ENCODE results near the gene RBPJL.
"Not testable (repeated sequence)": the region's sequence is repeated elsewhere in the genome, so short reads cannot be mapped to it uniquely, and the experiment has no call there.

Gene RBPJL

DNA sequence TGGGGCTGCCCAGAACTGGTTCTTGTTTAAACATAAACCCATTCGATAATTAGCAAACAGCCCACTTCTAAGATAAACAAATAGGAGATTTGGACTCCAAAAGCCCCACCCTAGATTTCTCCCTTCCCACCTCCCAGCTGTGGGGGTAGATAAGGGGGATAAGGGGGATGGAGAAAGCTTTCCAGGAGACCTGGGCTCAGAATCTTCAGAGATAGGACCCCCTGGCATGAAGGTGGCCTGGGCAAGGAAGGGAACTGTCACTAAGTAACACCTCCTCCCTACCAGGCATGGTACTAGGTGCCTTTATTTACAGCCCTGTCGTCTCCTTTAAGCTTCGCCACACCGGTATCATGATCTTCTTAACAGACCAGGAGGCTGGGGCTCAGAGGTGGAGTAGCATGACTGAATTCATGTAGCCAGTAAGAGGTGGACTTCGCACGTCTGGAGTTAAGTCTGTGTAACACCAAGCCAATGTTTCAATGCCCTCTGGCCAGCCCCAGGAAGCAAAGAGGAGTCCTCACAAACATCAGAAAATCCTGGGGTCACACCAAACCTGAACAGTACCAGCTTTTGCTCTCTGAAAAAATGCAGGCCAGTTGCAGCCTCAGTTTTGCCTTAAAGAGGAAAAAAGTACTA is 37.0 kb downstream of the RBPJL start:
- peak; percentile 90 for DNase-seq

DNA sequence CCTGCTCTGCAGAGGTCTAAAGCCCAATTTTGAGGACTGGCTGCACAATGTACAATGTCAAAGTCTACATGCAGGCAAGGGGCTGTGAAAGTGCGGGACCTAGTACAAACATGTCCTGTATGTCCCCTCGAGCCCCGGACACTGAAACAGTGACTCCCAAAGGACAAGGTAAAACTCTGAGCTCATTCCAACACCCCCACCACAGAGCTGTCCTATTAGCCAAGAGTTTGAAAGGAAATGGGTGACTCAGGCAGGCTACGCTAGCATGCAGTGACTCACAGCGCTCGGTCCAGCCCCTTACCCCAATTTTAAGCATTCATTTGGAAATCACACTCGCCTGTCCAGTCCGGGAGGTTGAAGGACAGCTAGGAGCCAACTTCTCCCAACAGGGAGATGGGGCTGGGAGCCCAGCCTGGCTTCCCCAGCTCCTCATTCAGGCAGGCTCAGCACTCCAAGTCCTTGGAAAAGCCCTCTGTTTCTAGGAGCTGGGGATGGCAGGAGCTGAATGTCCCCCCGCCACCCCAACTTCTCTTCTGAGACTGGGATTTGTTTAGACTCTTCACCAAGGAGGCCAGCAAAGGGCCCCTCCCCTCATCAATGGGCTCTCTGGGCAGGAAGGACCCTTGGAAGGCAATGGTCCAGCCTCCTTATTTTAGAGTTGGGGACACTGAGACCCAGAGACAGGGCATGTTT is 37.7 kb downstream of the RBPJL start:
- DNase-seq, result peak; percentile 28

DNA sequence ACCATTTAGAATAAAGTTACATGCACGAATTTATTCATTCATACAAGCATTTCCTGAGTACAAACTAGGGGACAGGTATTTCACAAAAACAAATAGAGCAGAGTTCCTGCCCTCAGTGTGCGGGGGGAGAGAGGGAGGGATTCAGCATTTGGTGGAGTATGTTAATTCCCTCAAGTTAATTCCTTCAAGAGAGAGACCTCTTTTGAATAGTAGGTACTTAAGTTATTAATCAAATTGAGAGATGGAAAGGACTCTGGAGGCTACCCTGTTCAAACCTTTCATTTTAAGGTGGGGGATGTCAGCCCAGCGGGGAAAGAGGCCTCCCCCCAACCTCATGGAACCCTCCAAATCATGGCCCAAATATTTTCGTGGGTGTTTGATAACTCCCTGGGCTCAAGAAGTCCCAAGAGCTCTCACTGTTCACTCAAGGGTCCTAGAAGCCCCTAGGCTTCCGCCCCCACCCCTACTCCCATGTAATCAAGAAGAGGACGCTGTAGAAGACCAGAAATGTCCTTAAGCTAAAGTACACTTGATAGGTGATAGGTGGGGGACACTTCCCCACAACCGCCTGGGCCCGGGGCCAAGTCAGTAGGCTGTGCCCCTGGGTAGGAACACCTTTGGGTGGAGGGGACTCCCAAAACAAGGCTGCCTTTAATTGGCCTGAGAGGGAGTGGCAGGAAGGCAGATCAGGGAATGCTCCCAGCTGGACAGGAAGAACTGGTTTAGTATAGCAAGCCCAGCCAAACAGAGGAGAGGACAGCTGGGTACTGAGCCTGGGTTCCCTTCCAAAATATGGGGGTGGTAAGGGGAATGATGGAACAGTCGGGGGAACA is 38.7 kb downstream of the RBPJL start:
- peak; percentile 54 for DNase-seq

- DNase-seq, result no peak
These were observed 39.7 kb downstream of the RBPJL start for GRCh38 chr20:45346291-45346718.

DNA sequence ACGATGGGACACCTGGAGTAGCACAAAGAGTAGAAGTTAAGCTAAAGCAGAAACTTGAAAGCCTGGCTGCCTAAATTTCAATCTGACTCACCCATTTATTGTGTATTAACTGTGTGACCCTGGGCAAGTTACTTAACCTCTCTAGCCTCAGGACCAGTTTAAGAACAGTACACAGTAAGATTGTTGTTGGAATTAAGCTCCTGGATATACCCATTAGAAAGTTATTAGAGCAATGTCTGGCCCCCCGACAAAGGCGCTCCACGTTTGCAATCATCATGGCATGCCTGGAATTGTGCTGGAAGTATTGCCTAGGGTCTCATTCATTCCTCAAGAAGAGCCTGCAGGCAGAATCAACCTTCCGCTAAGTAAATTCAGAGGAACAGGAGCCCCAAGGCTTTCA is 40.2 kb downstream of the RBPJL start:
- DNase-seq, result no peak

- DNase-seq, result no peak
These were observed 40.8 kb downstream of the RBPJL start for GRCh38 chr20:45347297-45347935.

GRCh38 chr20:45347936-45348778 is 41.5 kb downstream of the RBPJL start, which contains the start of gene SDC4:
TSS of gene SDC4 (minus strand) at chr20:45348424. CDS start at chr20:45348384, 40 bp downstream.
- peak; percentile 30 for DNase-seq

DNA sequence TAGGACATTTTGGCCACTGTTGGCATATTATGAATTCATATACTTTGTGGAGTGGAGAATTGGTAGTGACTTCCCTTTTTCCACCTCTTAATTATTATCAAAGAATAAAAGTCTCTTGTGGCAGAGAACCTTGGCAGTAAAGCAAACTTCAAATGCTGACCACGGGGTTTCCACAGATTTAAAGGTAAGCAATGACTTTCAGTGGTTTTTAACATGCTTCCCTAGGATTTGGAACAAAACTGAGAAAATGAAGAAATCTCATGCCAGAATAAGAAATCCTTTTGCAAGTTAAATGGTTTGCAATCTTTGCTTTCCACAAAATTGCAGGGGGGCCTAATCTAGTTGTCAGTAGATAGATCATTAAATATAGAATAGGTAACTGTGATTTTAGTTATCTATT is 43.6 kb downstream of the RBPJL start:
- DNase-seq, result no peak

DNA sequence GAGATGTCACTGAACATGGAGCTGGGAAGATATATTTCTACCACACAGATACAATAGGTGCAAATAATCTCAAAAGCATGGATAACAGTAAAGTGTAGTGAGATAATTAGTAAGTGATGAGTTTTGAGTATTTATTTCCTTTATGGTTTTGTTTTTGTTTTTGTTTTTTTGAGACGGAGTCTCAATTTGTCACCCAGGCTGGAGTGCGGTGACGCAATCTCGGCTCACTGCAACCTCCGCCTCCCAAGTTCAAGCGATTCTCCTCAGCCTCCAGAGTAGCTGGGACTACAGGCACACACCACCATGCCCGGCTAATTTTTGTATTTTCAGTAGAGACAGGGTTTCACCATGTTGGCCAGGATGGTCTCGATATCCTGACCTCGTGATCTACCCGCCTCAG is 44.2 kb downstream of the RBPJL start:
- DNase-seq, result not testable (repeated sequence)

DNA sequence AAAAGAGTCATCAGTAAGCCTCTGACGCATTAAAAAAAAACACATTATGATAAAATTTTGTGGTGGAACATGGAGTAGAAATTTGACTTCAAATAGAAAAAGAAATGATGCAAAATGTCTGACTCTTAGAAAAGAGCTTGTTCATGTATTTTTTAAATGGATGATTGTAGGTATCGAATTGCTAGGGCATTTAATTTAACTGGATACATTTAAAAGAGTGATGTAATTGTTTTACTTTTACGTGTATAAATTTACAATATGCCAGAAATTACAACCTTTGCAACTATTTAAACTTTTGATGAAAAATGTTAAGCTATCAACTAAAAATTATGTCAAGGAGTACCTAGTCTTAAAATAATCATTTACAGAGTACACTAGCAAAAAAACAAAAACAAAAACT is 46.1 kb downstream of the RBPJL start:
- DNase-seq, result no peak

DNA sequence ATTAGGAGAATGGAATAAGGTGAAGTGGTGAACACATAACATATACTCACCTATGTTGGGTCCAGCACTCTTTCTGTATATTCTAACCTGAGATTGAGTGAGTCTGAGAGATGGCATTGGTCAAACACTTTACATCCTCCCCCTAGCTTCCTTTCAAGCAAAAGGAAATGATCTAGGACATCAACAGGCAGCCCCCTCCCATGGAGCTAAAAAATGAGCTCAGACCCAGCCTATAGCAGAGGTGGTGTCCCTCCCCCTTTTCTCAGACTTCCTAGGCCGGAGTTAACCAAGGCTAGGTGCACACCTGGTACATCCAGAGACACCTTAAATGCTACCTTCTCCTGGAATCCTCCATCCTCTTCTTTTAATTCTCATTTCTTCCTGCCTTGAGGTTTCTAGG is 47.1 kb downstream of the RBPJL start:
- DNase-seq, result no peak

GRCh38 chr20:45354423-45355208 is 48.0 kb downstream of the RBPJL start:
- DNase-seq, result peak; percentile 41

GRCh38 chr20:45355209-45356084 is 48.8 kb downstream of the RBPJL start:
- no peak for DNase-seq

GRCh38 chr20:45358282-45359068 is 51.8 kb downstream of the RBPJL start:
- DNase-seq, result peak; percentile 91

DNA sequence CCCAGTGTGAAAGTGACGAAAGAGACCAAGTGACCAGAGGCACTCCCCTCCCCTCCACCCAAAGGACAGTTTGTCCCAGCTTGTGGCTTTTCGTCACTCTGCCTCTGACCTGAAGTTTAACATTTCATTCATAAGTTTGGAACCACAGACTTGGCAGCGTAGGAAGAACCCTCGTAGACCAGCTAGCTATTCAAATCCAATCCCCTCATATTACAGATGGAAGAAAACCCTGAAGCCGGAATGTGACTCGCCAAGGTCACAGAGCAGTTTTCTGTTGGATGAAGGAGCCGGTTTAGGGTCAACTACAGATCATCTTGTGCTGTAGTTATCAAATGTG is 52.4 kb downstream of the RBPJL start:
- DNase-seq, result no peak

- no peak for DNase-seq
These were observed 52.9 kb downstream of the RBPJL start for GRCh38 chr20:45359406-45360148.

DNA sequence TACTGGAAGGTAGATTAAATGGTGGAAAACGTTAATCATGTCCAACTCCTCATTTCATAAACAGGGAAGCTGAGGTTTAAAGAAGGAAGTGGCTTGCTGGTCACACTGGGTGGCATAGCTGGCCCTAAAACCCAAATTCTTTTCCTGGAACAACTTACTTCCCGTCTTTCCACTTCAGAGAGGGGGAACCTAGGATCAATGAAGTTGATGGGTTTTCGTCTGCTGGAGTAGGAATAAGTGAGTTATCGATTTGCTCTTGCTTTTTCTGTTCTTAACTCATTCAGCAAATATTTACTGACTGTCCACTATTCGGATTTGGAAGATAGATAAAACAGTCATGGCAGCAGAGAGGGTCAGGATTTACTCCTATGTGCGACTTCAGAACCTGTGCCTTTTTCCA is 55.2 kb downstream of the RBPJL start:
- no peak for DNase-seq

DNA sequence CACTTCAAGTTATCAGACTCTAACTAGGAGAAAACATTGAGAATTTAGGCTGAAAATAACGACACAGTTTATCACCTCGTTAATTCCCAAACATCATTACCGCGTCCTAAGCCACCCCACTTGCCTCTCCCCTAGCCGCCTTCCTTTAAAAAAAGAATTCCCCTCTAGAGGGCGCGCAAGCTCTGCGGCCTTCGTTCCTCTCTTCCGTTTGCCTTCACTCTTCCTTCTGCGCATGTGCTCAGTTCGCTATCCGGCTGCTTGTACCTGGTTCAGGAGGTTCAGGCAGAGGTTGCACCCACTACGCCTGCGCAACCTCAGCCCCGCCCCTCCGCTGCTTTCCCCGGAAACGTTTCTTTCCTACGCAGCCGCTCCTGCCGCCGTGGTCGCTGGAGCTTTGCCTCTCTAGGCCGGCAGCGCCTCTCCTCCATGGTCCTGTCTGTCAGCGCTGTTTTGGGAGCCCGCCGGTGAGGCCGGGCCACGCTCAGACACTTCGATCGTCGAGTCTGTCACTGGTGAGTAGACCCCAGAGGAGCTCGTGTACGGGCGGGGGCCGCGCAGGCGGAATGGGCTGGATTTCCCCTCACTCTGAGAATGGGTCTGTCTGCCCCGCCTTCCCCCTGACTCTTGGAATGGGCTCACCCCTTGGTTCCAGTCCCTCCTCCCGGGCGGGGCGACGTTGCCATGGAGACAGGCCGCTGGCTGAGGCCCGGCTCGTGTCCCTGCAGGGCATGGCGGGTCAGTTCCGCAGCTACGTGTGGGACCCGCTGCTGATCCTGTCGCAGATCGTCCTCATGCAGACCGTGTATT is 56.4 kb downstream of the RBPJL start, which contains the start of gene SYS1:
Gene SYS1 (plus strand): TSS at position 353 of the 807 bp plus-strand sequence. CDS start 376 bp downstream, at position 729.
- peak; percentile 97 for DNase-seq
